ENCODE results near the gene ZDHHC11B.
"Not testable (repeated sequence)": the region's sequence is repeated elsewhere in the genome, so short reads cannot be mapped to it uniquely, and the experiment has no call there.

DNA sequence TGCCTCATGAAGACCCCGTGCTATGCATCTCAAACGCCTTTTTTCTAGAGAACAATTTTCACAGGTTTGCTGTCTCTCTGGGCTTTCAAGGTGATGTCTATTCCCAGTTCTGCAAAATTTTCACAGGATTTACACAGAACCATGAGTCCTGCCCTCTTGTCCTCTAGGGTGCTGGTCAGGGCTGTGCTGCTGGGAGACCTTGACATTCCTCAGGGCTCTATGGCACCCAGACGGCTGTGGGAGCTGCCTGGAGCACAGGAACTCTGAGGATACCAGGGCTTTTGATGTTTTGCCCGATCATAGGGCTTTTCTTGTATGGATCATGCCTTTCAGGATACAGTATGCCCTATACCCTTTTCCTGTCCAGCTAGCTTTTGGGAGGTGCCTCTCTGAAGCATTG is 68.9 kb downstream of the ZDHHC11B start:
- TF ChIP-seq CTCF, POLR2A (IDR thresholded peaks at IDR 0.05): not testable (repeated sequence)
